22Rv1 (cell line): Measurements from ENCODE around the gene LGALS3BP.

ENCODE experiments used
- H3K27ac ChIP-seq: fragments of 450-650 bp; 2 replicates; pipeline ENCODE4 v1.5.1; 2017
- ZFX ChIP-seq: fragments of 450-650 bp; IDR thresholded peaks from 2 replicates; pipeline ENCODE4 v1.6.1; 2017; ENCODE audit warnings: antibody characterized with exemption, borderline replicate concordance
- TF ChIP-seq, protein P1 (sequence below): fragments of 450-650 bp; IDR thresholded peaks from 2 replicates; pipeline ENCODE4 v1.5.1; 2017; ENCODE audit warnings: mild to moderate bottlenecking

The LGALS3BP gene

DNA sequence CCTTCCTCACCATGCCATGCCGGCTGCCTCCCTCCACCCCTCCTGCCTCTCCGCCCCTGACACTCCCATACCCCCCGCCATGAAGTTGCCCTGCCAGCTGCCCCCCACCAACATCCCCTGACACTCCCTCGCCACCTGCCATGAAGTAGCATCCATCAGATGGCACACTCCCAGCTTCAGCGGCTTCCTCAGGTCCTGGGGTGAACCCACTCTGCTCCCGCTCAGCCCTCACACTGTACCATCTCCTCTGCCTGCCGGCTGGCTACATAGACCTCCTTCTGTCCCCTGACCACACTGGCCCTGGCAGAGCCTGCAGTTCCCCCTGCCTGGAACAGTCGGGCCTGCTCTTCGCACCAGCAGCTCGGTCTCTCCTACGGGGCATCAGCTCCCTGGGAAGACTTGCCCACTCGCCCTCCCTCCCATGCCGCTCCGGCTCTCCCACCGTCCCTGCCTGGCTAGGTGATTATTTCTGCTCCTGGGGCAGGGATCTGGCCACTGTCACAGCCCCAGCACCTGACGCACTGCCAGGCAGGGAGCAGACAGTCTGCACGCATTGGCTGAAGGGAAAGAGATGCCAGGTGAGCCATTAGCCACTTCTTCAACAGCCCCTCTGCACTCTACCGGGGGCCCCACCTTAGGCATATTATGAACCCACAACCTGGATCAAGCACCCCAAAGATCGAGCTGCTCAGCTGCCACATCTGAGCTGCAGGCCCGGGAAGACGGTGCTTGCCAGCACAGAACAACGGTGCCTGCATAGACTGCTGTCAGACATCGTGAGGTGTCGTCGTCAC, 20.9 kb upstream of the LGALS3BP start:
- TF ChIP-seq, protein P1, sequence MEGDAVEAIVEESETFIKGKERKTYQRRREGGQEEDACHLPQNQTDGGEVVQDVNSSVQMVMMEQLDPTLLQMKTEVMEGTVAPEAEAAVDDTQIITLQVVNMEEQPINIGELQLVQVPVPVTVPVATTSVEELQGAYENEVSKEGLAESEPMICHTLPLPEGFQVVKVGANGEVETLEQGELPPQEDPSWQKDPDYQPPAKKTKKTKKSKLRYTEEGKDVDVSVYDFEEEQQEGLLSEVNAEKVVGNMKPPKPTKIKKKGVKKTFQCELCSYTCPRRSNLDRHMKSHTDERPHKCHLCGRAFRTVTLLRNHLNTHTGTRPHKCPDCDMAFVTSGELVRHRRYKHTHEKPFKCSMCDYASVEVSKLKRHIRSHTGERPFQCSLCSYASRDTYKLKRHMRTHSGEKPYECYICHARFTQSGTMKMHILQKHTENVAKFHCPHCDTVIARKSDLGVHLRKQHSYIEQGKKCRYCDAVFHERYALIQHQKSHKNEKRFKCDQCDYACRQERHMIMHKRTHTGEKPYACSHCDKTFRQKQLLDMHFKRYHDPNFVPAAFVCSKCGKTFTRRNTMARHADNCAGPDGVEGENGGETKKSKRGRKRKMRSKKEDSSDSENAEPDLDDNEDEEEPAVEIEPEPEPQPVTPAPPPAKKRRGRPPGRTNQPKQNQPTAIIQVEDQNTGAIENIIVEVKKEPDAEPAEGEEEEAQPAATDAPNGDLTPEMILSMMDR = no peak
- TF ChIP-seq ZFX = no peak
- H3K27ac ChIP-seq = peak overlapping the region; percentile 87

DNA sequence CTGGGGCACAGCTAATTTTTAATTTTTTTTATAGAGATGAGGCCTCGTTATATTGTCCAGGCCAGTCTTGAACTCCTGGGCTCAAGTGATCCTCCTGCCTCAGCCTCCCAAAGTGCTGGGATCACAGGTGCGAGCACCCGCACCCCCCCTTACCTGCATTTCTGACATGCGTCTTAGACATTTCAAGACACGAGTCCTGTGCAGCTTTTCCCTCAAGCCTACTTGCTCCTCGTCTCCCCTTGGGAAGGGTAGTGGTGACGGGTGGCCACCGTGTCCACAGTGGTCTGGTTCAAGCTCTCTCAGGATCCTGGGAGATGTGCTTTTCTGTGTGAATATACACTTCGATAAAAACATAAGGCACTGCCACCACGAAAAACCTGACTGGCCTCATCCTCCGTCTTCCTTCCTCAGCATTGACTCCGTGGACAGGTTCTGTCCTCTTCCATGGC, 20.2 kb upstream of the LGALS3BP start:
- TF ChIP-seq, protein P1 = no peak
- no peak for TF ChIP-seq ZFX
- H3K27ac ChIP-seq = peak overlapping the region; percentile 87

DNA sequence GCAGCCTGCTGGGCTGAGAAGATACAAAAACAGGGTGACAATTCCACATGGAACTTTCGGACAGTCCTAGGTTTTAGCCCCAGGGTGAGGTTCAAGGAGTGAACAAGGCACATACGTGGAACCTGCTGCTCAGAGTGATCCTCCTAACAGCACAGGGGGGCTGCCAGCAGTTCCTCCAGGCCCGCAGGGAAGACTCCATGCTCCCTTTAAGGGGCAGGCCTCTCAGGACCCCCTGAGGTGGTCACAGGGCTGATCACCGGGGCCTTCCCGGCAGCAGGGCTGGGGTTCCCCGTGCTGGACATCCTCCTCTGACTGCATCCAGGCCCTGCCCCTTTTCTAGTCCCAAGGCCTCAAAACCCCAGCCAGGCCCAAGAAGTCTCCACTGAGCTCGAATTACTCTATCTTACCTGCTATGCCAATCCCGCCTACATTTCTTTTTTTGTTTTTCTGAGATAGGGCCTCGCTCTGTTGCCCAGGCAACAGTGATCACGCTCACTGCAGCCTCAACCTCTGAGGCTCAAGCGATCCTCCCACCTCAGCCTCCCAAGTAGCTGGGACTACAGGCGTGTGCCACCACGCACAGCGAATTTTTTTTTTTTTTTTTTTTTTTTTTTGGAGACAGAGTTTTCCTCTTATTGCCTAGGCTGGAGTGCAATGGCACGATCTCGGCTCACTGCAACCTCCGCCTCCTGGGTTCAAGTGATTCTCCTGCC, 19.5 kb upstream of the LGALS3BP start:
- H3K27ac ChIP-seq = peak overlapping the region; percentile 87
- TF ChIP-seq ZFX = no peak
- TF ChIP-seq, protein P1 = no peak

DNA sequence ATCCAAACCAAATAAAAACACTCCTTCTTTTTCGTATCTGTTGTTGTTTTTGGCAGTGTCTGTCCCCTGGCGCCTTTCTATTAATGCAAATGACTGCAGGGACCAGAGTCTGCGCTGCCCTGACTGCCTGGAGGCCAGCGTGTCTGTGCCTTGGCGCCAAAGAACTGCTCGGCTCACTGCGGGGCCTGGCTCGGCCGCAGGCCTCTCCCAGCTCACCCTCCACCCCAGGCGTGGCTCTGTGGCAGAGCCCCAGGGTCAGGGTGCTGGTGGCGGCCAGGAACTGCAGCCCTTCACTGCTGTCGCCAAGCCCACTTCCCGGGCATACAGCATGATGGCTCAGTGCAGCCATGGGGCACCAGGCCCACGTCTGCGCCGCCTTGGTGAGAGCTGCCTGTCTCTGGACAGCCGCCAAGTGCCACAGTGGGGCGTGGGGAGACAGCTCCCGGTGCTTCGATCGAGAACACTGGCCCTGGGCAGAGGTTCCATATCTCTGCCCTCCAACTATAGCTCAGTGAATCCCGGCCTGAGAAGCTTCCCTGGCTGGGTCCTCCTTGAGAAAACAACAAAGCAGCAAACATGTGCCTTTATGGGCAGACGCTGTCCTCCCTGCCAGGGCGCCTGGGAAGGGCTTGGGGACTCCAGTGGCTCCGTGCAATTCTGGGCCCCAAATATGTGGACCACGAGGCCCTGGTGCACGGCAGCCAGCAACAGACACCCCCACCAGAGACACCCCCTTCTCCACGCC, 18.8 kb upstream of the LGALS3BP start:
- H3K27ac ChIP-seq = peak overlapping the region; percentile 87
- no peak for TF ChIP-seq ZFX
- TF ChIP-seq, protein P1 = no peak; the same call in 1 of the 2 replicates

DNA sequence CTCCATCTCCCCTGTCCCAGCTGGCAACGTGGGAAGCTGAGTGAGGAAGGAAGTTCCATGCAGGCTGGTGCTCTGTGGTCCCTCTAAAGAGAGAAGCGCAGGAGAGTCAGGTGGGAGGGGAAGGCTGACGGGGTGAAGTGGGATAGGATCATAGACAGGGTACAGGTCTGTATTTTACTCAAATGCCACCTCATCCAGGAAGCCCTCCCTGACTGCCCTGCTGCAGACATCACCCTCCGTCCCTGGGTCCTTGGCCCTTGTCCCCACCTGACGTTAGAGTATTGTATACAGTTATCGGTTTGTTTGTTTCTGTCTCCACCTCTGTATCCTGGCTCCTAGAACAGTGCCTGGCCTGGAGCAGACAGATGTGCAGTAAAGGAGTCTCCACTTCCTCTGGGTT, 18.2 kb upstream of the LGALS3BP start:
- TF ChIP-seq, protein P1 = no peak
- TF ChIP-seq ZFX = no peak
- H3K27ac ChIP-seq = peak overlapping the region; percentile 87

DNA sequence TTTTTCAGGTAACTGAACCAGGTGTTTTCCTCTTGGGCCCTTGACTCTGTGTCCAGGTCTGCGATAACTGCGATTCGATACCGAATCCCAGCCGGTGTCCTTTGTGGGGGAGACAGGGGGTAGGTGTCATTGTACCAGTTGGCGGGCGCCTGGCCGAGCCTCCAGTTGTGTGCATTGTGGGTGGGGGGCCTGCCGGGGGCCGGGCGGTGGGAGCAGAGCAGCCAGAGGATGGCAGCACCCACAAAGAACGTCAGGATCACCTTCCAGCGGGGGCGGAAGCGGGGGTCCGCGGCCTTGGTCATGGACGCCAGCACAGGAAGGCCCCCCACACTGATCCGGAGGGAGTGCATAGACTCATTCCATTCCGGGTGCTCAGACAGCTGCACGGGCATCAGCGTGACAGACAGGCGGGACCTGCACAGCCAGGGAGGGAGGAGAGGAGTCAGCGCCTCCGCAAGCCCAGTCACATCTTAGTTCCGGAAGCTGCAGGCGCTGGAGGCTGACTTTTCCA, 17.6 kb upstream of the LGALS3BP start:
- TF ChIP-seq, protein P1 = no peak
- no peak for TF ChIP-seq ZFX
- peak overlapping the region; percentile 87 for H3K27ac ChIP-seq
